ENCODE measurements around the gene MATK.
"Not testable (repeated sequence)": the region's sequence is repeated elsewhere in the genome, so short reads cannot be mapped to it uniquely, and the experiment has no call there.

MATK gene

DNA sequence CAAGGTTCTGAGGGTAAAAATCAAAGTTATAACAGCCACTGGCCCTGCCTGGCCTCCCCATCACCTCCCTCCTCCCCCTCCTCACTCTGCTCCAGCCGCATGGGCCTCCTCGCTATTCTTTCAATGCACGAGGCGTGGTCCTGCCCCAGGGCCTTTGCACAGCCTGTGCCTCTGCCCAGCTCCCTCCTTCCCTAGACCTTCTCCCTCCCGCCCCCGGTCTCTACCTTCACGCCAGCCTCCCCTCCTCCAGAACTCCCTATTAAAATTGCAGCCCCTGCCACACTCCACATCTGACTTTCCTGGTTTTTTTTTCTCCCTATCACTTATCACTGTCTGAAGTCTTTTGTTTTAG is 17.5 kb downstream of the MATK start:
- no peak for DNase-seq

DNA sequence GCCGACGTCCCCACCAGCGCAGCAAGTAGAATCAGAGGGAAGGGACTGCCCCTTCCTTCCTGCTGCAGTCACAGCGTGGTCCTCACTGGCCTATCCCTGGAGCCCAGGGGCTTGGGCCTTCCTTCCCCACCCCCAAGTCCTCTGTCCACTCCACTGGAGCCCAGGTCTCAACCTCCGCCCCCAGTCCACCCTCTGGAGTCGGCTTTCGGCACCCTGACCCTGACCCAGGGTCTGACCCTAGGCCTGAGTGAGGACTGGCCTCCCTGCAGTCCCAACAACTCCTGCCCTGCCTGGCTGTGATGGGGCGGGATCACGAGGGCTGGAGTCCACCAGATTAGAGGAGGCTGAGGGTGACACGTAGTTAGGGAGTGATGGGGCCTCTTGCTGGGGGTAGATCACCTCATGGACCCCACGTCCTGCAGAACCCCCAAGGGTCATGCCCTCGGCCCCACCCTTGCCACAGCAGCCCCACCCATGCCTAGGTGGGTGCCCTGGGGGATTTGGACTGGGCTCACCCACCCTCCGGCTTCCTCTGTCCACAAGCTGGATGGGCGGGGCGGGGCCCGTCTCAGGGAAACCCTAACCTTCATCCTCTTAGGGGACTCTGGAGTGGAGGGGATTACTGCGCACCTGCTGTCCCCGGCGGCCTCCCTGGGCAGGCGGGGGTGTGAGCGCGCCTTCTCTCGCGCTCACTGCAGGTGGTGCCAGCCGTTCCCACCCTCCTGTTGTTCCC is 18.0 kb downstream of the MATK start:
- DNase-seq = no peak

DNA sequence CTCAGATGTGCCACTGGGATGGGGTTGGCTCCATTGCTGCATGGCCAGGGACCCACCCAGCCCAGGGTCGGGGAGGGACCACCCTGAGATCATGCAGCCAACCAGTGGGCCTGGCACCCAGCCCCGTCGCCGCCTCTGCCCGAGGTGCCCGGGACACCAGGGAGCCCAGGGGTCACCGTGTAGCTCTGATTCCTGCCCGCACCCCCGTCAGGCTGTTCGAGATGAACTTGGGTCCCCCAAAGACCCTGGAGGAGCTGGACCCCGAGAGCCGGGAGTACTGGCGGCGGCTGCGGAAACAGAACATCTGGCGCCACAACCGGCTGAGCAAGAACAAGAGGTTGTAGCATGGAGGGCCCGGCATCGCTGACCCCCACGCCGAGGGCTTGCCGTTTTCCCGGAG is 19.1 kb downstream of the MATK start:
- no peak for DNase-seq

DNA sequence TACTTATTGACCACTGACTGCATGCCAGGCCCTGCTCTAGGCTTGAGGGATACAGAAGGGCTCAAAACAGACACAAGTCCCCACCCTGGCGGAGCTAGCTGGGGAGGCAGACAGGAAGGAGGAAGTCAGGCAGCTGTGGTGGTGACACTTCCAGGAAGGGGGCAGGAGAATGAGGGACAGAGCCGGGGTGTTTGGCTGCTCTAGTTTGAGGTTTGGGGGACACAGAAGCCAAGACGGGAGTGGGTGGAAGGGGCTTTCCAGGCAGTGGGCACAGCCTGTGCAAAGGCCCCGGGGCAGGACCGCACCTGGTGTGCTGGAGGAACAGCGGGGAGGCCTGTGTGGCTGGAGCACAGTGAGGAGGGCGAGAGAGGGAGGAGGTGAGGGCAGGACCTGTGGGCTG is 19.7 kb downstream of the MATK start:
- DNase-seq = no peak

DNA sequence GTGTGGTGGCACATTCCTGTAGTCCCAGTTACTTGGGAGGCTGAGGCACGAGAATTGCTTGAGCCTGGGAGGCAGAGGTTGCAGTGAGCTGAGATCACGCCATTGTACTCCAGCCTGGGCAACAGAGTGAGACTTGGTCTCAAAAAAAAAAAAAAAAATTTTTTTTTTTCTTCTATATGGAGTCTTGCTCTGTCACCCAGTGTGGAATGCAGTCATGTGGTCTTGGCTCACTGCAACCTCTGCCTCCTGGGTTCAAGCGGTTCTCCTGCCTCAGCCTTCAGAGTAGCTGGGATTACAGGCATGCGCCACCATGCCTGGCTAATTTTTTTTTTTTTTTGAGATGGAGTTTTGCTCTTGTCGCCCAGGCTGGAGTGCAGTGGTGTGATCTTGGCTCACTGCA is 20.4 kb downstream of the MATK start:
- not testable (repeated sequence) for DNase-seq

DNA sequence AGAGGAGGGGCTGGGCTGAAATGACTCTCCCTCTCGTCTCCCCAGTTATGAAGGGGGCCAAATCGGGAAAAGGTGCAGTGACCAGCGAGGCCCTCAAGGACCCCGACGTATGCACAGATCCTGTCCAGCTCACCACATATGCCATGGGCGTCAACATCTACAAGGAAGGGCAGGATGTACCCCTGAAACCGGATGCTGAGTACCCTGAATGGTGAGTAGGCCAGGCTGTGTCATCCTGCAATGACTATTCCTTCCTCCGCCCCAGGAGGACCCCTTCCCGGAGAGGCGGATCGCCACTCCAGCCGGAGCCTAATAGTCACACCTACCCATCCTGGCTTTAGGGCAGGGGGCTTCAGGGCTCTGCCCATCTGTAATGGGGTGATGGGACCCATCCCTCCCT is 21.1 kb downstream of the MATK start:
- no peak for DNase-seq

DNA sequence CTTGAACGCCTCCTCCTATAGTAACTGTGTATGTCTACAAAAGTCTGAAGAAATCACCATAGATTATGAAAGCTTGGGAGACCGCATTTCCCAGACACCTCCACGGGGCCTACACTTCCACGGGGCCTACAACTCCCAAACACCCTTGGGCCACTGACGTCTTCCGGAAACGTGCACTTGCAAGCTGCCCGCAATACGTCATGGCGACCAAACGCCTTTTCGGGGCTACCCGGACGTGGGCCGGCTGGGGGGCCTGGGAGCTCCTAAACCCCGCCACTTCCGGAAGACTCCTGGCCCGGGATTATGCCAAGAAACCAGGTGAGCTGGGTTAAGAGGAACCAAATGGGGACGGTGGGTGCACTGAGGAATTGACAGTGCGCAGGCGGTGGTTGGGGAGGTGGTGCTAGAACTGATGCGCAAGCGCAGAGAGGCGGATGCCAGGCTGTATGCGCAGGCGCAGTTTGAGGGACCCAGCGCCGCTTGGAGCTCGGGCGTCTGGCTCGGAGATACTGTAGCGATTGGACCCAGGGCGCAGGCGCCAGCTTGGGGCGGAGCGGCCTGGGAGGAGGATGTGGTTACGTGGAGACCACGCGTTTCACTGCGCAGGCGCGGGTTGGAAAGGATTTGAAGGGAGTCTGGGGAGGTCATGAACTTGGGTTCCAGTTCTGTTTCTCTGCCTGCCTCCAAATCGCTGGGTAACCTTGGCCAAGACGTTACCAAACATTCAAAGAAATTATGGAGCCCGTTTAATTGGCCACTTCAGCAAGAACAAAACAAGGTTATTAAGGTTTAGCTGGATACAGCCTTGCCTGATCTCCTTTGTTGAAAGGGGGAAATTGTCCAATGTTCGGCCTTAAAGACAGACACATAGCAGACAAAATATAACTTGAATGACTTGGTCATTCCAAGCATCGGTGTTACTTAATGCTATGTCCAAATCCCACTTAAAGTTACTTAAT is 23.4 kb downstream of the MATK start, which contains the start of gene MRPL54:
TSS of gene MRPL54 (plus strand) at position 182 of the 959 bp plus-strand sequence. CDS start at position 201, 19 bp downstream.
- peak; percentile 97 for DNase-seq

DNA sequence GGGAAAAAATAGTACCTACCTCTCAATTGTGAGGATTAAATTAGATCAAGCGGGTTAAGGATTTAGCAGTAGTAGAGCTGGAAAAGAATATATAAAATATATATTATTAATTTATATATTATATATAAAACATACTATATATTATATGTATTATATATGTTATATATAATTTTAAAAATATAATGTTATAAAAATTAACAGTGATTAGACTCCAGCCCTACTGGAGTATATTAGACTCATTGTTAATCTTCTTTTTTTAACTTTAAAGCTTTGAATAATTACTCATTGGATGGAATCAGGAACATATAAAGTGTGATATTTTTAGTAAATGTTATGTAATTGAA is 24.1 kb downstream of the MATK start:
- DNase-seq = no peak

GRCh38 chr19:3761382-3762129 is 24.6 kb downstream of the MATK start, which contains the start of gene APBA3:
Gene APBA3, minus strand, starts transcription at chr19:3761692. Its CDS starts 1,428 bp downstream, at chr19:3760264.
- peak; percentile 52 for DNase-seq

GRCh38 chr19:3760871-3761361 is 25.3 kb downstream of the MATK start:
- no peak for DNase-seq

DNA sequence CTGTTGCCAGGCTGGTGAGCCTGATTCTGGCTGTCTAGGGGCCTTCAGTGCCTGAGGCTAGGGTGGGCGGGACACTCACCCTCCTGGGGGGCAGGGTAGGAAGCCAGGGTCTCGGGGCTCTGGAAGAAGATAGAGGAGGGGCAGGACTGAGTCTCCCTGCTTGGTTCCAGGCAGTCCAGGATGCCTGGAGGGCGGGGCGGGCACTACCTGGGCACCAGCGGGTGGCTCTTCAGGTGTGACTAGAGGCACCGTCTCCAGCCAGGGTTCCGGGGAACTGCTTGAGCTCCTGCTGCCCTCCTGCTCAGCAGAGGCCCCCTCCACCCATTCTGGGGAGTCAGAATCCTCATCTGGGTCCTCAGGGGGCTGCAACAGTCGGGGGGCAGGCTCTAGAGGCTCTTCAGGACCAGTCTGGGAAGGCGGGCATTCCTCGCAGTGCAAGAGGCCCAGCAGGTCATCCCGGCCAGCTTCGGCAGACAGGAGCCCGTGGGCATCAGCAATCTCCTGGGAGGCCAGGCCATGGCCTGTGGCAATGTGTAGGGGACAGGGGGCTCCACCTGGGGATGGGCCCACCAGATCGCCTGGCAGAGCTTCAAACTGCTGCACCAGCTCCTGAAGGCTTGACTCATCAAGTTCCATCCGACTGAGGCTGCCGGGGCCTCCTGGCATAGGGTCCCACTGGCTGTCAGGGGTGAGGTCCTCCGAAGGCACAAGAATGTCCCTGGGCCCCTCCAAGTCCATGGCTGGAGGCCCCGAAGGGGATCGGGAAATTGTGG is 26.5 kb downstream of the MATK start:
- no peak for DNase-seq

- DNase-seq = not testable (repeated sequence)
Measured at GRCh38 chr19:3758297-3758696, 27.9 kb downstream of the MATK start.

DNA sequence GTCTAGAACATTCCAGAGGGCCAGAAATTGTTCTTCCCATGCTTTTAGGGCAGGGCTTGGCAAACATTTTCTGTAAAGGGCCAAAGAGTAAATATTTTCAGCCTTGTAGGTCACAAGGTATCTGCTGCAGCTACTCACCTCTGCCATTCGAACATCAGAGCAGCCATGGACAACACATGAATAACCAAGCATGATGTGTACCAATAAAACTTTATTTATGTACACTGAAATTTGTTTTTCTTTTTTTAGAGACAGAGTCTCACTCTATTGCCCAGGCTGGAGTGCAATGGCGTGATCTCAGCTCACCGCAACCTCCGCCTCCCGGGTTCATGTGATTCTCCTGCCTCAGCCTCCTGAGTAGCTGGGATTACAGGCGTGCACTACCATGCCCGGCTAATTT is 28.5 kb downstream of the MATK start:
- DNase-seq = not testable (repeated sequence)

DNA sequence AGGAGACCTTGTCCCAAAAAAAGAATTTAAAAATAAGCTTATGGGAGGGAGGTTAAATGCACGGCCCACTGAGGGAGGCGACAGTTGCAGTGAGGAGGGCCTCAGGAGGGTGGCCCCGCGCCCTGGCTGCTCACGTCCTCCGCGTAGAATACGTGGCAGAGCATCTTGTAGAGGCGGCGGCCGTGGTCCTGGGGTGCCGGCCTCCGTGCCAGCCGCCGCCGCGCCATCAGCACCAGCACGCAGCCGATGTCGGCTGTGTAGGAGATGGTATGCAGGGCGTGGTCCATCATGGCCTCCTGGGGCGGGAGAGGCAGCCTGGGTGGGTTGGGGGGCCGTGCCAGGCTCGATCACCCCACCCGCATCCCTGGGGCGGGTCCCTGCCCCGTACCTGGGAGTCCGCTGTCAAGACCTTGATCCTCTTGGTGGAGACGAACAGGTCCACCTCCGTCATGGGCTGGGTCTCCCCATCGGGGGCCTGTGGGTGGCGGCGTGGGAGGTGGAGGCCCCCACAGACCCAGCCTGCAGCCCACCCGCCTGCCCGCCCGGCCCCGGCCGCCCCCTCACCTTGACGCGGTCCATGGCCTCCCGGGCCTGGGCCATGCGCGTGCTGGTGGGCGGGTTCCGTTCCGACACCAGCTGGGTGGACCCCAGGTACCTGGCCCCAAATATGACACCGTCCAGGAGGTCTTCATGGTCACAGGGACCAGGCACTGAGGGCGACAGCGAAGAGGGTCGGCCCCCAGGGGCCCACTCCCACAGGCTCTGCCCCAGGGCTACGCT is 32.4 kb downstream of the MATK start:
- no peak for DNase-seq

DNA sequence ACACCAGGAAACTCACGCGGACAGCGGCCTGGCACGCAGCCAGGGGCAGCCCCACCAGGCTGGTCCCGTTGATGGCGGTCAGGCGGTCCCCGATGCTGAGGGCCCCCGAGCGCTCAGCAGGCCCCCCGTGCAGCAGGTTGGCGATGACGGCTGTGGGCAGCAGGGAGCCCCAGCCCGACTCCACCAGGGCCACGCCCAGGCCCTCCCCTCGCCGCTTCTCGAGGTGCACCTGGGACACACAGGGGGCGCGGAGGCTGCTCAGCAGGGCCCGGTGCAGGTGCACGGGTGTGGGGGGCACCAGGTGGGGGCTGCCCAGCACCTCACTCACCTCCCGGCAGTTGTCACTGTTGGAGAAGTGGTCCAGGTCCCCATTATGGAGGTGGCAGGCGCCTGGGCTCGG is 33.7 kb downstream of the MATK start:
- DNase-seq = no peak

DNA sequence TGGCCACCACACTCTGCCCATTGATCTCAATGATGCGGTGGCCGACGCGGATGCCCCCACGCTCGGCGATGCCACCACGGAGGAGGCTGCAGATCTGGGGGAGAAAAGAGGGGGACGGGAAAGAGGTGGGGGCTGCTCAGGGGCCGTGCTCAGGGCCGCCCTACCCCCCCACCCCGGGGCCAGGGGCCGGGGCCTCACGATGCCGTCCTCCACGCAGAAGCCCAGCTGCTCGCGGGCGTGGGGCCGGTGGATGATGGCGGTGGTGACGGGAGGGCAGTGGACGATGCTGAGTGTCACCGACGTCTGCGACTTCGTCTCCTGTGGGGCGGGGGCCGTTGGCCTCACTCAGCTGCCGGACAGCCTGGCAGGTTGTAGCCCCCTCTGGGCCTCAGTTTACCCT is 34.9 kb downstream of the MATK start:
- DNase-seq = no peak

GRCh38 chr19:3750211-3750610 is 36.0 kb downstream of the MATK start:
- DNase-seq = no peak

DNA sequence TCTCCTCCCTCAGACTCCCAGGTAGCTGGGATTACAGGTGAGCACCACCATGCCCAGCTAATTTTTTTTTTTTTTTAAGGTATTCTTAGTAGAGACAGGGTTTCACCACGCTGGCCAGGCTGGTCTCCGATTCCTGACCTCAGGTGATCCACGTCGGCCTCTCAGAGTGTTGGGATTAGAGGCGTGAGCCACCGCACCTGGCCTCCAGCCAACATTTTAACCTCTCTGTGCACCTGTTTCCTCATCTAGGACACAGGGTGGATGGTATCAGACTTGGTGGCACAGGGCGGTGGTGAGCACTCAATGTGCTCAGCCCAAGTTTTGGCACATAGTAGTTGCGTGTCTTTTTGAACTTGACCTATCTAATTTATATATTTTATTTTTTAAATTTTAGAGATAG is 37.2 kb downstream of the MATK start:
- DNase-seq = no peak

GRCh38 chr19:3746371-3747056 is 39.7 kb downstream of the MATK start:
- no peak for DNase-seq

DNA sequence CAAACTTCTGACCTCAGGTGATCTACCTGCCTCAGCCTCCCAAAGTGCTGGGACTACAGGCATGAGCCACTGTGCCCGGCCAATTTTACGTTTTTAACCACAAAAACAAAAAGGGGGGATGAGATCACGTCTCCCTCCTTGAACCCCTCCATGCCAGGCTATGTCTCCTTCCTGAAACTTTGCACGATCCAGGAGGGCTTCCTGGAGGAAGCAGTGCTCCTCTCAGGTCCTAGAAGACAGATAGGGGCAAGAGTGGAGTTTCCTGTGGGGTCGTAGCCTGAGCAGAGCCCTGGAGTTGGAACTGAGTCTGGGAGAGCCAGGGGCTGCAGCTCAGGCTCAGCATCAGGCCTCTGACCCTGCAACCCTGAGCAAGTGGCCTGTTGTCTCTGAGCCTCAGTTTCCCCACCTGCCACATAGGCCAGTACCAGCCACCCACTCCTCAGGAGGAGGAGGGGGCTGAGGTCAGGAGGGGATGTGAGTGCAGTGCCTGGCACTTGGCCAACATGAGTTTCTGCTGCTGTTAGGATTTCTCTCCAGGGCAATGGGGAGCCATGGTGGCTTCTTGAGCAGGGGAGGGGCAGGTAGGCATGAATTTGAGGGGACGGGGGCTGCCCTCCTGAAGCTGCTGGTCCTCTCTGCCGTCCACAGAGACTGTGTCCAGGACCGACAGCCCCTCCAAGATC is 40.7 kb downstream of the MATK start:
- no peak for DNase-seq
